ENCODE measurements around the gene NOL4L. TPM values are rescaled to one million over a fixed set of nuclear protein-coding genes. Genes with fewer than 3 reads are reported as not detected.

NOL4L gene
- total RNA-seq, 1 experiment from 2014 or later, result 31.7 TPM

GRCh38 chr20:32396646-32397160 is 188.4 kb downstream of the NOL4L start:
- Histone ChIP-seq H3K56ac (ENCODE audit: insufficient read length, low read depth, low read length) (no peak overlapping the region), H2BK12ac (ENCODE audit: insufficient read length, low read depth, low read length) (no peak overlapping the region), H3K27ac (ENCODE audit: insufficient read length, low read depth, low read length) (no peak overlapping the region), H4K20me1 (ENCODE audit: control insufficient read depth, insufficient read depth, insufficient read length) (no peaks in the 10 kb centered on the region), H3K4me1 (ENCODE audit: insufficient read depth, low read length) (no peaks in the 10 kb centered on the region), H4K8ac (replicated peaks; ENCODE audit: insufficient read length, low read depth, low read length) (no peak overlapping the region), H3K23ac (ENCODE audit: insufficient read length, low read depth, low read length) (no peak overlapping the region), H2AFZ (ENCODE audit: low read length) (no peak overlapping the region), H2BK20ac (ENCODE audit: low read depth, low read length, poor library complexity, severe bottlenecking) (no peak overlapping the region), H4K5ac (ENCODE audit: insufficient read length, low read depth, low read length) (no peak overlapping the region), H3K27me3 (ENCODE audit: insufficient read depth, low read length) (no peaks in the 10 kb centered on the region), H3K9ac (ENCODE audit: extremely low read depth, insufficient read length, low read length) (no peak overlapping the region), H3K79me2 (ENCODE audit: insufficient read depth, low read length) (no peaks in the 10 kb centered on the region), H4K91ac (ENCODE audit: insufficient read length, low read depth, low read length) (no peak overlapping the region), H3K18ac (ENCODE audit: insufficient read length, low read depth, low read length) (no peak overlapping the region), H2BK120ac (ENCODE audit: low read depth, low read length, poor library complexity, severe bottlenecking) (no peak overlapping the region), H2AK5ac (ENCODE audit: insufficient read length, low read length) (no peak overlapping the region), H2BK15ac (ENCODE audit: low read depth, low read length) (no peak overlapping the region), H2BK5ac (ENCODE audit: insufficient read length, low read length) (no peak overlapping the region), H3K79me1 (ENCODE audit: insufficient read depth, low read depth, low read length, poor library complexity, severe bottlenecking) (no peaks in the 10 kb centered on the region), H3K23me2 (ENCODE audit: insufficient read length, low read depth, low read length, poor library complexity, severe bottlenecking) (no peaks in the 10 kb centered on the region), H3K4me2 (ENCODE audit: insufficient read depth, insufficient read length, low read length) (no peak overlapping the region), H3K9me3 (ENCODE audit: control insufficient read depth, low read depth, low read length) (no peaks in the 10 kb centered on the region), H3T11ph (ENCODE audit: low read length) (no peak overlapping the region), H3K4ac (ENCODE audit: low read depth, low read length) (no peak overlapping the region), H3K14ac (ENCODE audit: insufficient read depth, low read length) (no peak overlapping the region)
- no CpG with 5 or more reads among the region's 3 CpGs for WGBS (ENCODE audit: extremely low coverage, insufficient read length, low lambda C conversion rate)
- H3K27me3 Mint-ChIP-seq (ENCODE audit: low read depth), result no peaks in the 10 kb centered on the region
- no peak for TF ChIP-seq CTCF (conservative IDR thresholded peaks at IDR 0.05)
- no peak overlapping the region for H3K4me3 Mint-ChIP-seq
- no peak overlapping the region for H3K27ac Mint-ChIP-seq
- no peaks in the 10 kb centered on the region for H3K9me3 Mint-ChIP-seq
- H3K4me1 Mint-ChIP-seq, result no peaks in the 10 kb centered on the region
- no peak for DNase-seq
- no peaks in the 10 kb centered on the region for H3K36me3 Mint-ChIP-seq (ENCODE audit: insufficient read depth in 1 of 3, low read depth in 3 of 3)
